ENCODE data around the gene PPP2R5C. TPM values are rescaled to one million over a fixed set of nuclear protein-coding genes. Genes with fewer than 3 reads are reported as not detected.

The PPP2R5C gene
- total and polyA plus RNA-seq, 9 of the 15 experiments (the other 6 are each of a cell fraction or from before 2014, with no cell fraction given) = 284 to 617 (median 395) TPM

GRCh38 chr14:101957406-101958234 lies 196.1 kb downstream of the PPP2R5C start (continued):
- no peak for TF ChIP-seq E4F1 (CRISPR knock-in tag; IDR thresholded peaks at IDR 0.05; ENCODE audit: borderline replicate concordance)
- TF ChIP-seq CTCF (IDR thresholded peaks at IDR 0.05 in 2 of 3, conservative IDR thresholded peaks at IDR 0.05 in 1 of 3; ENCODE audit: insufficient read depth in 2 of 3, low read depth in 1 of 3, low read length in 3 of 3) = no peak
- TF ChIP-seq AFF1 (IDR thresholded peaks at IDR 0.05; ENCODE audit: low read depth in 1 of 2, partially characterized antibody in 2 of 2) = no peak
- TF ChIP-seq ZNF347 (CRISPR knock-in tag; IDR thresholded peaks at IDR 0.05; ENCODE audit: low read depth) = no peak
- no peak for TF ChIP-seq CREB5 (CRISPR knock-in tag; IDR thresholded peaks at IDR 0.05)
- TF ChIP-seq SRF (CRISPR knock-in tag; IDR thresholded peaks at IDR 0.05) = no peak
- no peak for TF ChIP-seq FOXJ3 (CRISPR knock-in tag; IDR thresholded peaks at IDR 0.05)
- TF ChIP-seq POLR2AphosphoS2 (IDR thresholded peaks at IDR 0.05; ENCODE audit: low read length) = no peak
- TF ChIP-seq CREB1 (IDR thresholded peaks at IDR 0.05) = no peak
- no peak for TF ChIP-seq CREB1 (CRISPR knock-in tag; IDR thresholded peaks at IDR 0.05)
- TF ChIP-seq ZNF76 (CRISPR knock-in tag; IDR thresholded peaks at IDR 0.05; ENCODE audit: borderline replicate concordance) = no peak
- no peak for TF ChIP-seq E2F4 (CRISPR knock-in tag; IDR thresholded peaks at IDR 0.05; ENCODE audit: low read depth)
- no peak for TF ChIP-seq HDAC6 (IDR thresholded peaks at IDR 0.05; ENCODE audit: low read depth, low read length)
- no peak for TF ChIP-seq CBX5 (IDR thresholded peaks at IDR 0.05; ENCODE audit: borderline replicate concordance, low read depth)
